ENCODE data around the gene ETS1.

- TF ChIP-seq POLR2A (IDR thresholded peaks at IDR 0.05) (no peak), CTCF (IDR thresholded peaks at IDR 0.05) (no peak), EP300 (IDR thresholded peaks at IDR 0.05; ENCODE audit: low read depth) (no peak)
Measured at GRCh38 chr11:128464878-128465450, 122.4 kb downstream of the ETS1 start.

Measured in transverse colon (tissue), 3 donors.